Measurements from ENCODE around the gene PLG.
"Not testable (repeated sequence)": the region's sequence is repeated elsewhere in the genome, so short reads cannot be mapped to it uniquely, and the experiment has no call there.

The PLG gene

GRCh38 chr6:160701918-160702680 is at the start of gene PLG:
PLG (plus strand) TSS chr6:160702244; CDS start chr6:160702305, 61 bp downstream.
- not testable (repeated sequence) for DNase-seq, ATAC-seq

DNA sequence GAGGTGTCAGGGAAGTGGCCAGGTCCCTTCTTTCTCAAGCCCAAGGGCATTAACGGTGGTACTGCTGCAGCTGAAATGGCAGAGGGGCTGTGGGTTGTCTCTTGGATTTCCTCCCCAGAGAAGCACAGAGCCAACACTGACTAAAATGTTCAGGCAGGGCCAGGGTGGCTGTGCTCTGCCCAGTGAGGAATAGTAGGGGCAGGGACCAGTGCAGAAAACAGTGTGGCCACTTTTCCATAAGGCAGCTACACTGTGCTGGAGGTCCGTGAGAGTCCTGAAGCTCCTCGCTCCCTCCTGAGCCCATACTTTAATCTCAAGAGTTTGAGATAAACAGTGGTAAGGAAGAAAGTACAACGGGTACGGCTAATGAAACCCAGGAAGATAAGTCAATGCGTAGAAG is 42.5 kb upstream of the PLG start:
- no peak for DNase-seq
- no peak for ATAC-seq

DNA sequence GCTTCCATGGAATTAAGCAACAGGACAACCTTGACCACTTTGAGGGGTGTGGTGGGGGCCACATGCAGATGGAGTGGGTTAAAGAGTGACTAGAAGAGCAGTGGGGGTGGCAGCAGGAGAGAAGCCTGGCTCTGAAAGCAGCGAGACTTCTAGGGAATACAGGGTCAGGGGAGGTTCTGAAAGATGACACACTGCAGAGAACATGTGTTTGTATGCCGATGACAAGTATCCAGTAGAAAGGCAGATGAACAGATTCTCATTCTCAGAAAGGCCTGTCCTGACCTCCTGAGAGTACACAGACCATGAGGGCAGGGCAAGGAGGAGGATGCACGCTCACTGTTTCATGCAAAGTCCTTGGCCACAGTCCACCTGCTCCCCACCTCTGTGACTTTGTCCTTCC is 40.8 kb upstream of the PLG start:
- no peak for ATAC-seq
- DNase-seq = no peak

GRCh38 chr6:160662429-160662828 is 39.6 kb upstream of the PLG start:
- ATAC-seq (no peak), DNase-seq (no peak)

GRCh38 chr6:160662842-160663241 is 39.2 kb upstream of the PLG start:
- no peak for ATAC-seq

DNA sequence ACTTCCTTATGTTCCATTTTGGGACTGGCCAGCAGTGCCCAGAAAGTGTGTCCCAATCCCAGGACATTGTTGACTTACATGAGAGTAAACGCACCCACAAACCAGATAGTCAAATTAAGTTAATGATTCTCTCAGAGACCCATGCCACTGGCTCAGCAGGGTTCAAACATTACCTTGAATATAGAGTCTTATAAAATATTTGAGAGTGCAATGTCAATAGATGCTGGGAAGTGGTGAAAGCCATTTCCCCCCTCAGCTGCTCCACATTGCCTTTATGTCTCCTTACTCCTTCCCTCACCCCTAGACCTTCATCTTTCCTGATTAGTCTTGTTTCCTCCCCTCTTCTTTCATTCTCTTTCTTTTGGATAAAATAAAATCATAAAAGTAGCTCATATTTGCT is 37.8 kb upstream of the PLG start, which contains the start of gene LPA:
Gene LPA (minus strand): TSS at position 78 of the 400 bp plus-strand sequence. CDS start 61 bp downstream, at position 17.
- DNase-seq, ATAC-seq: not testable (repeated sequence)

More at GRCh38 chr6:160662842-160663241, 39.2 kb upstream of the PLG start:
- DNase-seq = no peak

DNA sequence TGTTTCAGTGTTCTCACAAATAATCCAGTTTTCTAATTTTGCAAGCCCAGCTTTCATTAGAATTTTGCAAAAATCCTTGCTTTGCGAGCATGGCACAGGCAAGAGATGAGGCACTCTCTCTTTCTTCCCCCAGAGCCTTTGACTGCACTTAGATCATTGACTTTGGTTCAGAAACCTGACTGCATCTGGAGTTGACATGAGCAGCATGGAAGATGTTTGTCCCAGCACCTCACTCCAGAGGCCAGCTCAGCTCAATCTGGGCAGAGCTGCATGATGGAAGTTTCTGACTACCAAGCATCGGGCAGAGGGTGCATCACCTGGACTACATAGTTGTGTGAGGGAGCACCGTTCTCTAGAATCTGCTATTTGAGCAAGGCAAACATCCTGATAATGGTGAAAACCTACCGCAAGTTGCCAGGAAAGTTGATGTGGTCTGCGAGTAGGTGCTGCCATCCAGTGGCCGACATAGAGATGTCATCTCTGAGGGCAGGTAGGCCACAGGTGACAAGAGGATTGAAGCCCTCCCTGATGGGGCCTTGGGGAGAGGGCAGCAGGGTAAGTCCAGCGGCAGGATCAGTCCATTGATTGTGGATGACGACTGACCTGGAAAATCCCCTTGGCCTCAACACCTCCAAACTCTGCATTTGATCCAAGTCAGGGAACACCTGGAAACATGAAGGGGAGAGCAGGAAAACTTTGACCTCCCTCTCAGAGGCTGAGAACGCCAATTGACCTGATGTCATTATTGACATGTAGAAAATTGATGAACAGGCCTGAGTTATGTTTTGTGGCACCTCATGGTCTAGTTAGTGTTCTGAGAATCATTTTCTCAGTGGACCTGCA is 34.2 kb upstream of the PLG start:
- DNase-seq (peak; percentile 40), ATAC-seq (no peak)

GRCh38 chr6:160668589-160668988 is 33.5 kb upstream of the PLG start:
- no peak for DNase-seq
- ATAC-seq = no peak

- ATAC-seq, DNase-seq: not testable (repeated sequence)
These were observed 25.6 kb upstream of the PLG start for GRCh38 chr6:160676418-160676817.

GRCh38 chr6:160678230-160678629 is 23.8 kb upstream of the PLG start:
- DNase-seq (no peak), ATAC-seq (no peak)

DNA sequence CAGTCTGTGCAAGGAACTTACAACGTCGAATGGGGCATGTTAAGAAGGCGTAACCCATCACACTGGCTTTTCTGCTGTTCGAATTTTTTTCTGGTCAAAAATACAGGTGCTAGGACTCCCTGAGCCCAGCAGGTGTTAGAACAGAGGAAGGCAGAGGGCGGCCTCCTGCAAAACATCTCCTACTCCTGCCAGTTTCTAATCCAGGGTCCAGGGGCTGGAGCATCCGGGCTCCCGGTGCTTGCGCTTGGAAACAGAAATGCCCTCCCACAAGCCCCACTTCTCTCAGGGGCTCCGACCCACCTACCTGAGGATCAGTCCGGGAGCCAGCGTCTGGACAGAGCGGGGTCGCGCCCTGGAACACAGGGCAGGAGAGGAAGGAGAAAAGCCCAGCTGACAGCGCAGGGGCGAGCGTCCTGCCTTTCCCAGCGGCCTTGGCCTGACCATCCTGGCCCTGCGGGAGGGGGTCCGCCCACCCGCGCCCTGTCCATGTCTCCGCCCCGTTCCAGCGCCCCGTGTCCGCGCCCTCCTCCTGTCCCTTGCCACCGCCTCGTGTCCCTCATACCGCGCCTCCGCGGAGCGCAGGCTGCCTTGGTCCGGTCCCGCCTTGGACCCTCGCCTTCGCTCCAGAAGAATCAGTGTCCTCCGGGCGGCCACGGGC is 23.2 kb upstream of the PLG start:
- no peak for DNase-seq
- ATAC-seq = no peak

- DNase-seq (no peak), ATAC-seq (peak; percentile 23)
These were observed 22.7 kb upstream of the PLG start for GRCh38 chr6:160679402-160679769.

GRCh38 chr6:160685101-160685761 is 16.8 kb upstream of the PLG start:
- DNase-seq, ATAC-seq: not testable (repeated sequence)

DNA sequence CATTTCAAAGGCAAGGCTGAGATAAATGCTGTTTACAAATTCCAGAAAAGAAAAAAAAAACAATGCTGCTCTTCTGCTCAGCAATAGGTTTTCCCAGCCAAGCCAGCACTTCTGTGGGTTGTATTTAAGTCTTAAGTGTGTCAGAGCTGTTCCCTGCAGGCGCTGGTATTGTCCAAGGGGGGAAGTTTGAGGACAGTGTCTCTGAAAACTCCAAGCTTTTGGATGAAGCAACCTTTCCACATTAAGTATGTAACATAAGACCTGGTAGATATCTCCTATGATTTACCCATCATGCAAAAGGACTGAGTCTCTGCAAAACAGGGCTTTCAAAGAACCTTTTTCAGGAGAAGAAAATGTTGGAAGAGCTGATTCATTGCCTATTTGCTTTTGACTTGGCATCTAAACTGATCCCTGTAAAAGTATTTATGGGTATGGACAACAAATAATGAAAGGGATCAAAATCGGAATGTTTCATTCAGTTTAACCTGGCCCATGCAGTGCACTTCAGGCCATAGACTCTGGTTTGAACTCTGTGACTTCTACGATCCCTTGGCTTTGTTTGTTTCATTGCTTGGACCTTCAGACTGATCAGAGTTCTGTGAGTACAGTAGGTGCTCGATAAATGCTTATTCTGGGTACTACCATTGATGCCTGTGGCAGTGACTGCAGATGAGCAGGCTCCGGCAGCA is 16.1 kb upstream of the PLG start:
- ATAC-seq = no peak
- DNase-seq = no peak

DNA sequence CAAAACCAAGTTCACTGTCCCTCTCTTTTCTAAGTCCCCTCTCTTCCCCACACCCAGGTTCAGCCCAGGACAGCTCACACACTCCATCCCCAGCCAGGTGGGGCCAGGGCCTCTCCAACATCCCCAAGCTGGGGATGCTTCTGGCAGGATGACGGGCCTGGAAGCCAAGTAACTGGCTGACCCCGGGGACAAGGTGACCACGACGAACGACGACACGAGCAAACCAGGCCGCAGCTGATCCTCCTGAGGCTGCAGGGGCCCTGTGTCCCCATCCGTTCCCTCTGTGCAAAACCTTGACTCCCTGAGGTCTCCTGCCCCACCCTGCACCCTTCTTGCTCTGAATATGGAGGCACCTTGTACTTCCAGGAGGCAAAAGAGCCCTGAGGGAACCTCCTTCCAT is 11.6 kb upstream of the PLG start:
- ATAC-seq (no peak), DNase-seq (no peak)

GRCh38 chr6:160691617-160692016 is 10.4 kb upstream of the PLG start:
- ATAC-seq = no peak
- no peak for DNase-seq

- DNase-seq (no peak), ATAC-seq (no peak)
These were observed 9.6 kb upstream of the PLG start for GRCh38 chr6:160692369-160692959.

DNA sequence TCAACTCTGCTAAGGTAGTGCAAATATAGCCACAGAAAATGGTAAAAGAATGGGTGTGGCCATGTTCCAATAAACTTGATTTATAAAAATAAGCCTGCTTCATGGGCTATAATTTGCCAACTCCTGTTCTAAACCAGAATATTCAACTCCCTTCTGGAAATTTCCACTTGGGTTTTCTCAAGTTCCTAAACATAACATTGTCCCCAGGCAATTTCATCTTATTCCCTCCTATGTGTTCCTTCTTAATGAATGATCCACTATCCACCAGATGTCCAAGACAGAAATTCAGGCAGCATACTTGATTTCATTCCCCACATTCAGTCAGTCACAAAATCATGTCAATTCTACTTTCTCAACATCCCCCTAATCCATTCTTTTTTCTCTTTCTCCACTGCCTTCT is 7.0 kb upstream of the PLG start:
- DNase-seq, ATAC-seq: not testable (repeated sequence)

GRCh38 chr6:160695622-160696021 is 6.4 kb upstream of the PLG start:
- not testable (repeated sequence) for ATAC-seq, DNase-seq

DNA sequence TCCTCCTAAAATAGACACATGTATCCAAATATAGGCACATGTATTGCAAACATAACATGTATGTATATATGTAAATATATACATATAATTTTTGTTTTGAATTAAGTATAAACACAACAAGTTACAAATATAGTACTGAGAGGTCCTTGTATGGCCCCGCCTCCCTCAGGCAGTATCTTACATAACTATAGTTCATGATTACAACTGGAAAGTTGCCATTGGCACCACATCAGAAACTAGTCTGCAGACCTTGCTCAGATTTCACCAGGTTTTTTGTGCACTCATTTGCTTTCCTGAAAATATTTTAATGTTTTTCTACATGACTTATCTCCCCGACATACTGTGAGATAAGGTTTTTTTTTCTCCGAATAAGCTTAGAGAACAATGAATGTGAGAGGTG is 5.2 kb upstream of the PLG start:
- DNase-seq, ATAC-seq: not testable (repeated sequence)

- ATAC-seq (no peak), DNase-seq (no peak)
These were observed 4.2 kb upstream of the PLG start for GRCh38 chr6:160697826-160698225.
